HG03108 (cell line): Measurements from ENCODE around the gene SCYGR2.
A peak's percentile ranks its signal among the peaks of the same experiment; 100 is the strongest.
"Not testable (repeated sequence)": the region's sequence is repeated elsewhere in the genome, so short reads cannot be mapped to it uniquely, and the experiment has no call there.

Experiments used
- ATAC-seq: cut with Tn5 transposase; IDR thresholded peaks from one replicate; pipeline ENCODE4 v1.9.1; 2021; ENCODE audit warnings: moderate library complexity; ENCODE audit not compliant: unreplicated experiment

SCYGR2 gene, protein sequence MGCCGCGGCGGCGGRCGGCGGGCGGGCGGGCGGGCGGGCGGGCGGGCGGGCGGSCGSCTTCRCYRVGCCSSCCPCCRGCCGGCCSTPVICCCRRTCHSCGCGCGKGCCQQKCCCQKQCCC

DNA sequence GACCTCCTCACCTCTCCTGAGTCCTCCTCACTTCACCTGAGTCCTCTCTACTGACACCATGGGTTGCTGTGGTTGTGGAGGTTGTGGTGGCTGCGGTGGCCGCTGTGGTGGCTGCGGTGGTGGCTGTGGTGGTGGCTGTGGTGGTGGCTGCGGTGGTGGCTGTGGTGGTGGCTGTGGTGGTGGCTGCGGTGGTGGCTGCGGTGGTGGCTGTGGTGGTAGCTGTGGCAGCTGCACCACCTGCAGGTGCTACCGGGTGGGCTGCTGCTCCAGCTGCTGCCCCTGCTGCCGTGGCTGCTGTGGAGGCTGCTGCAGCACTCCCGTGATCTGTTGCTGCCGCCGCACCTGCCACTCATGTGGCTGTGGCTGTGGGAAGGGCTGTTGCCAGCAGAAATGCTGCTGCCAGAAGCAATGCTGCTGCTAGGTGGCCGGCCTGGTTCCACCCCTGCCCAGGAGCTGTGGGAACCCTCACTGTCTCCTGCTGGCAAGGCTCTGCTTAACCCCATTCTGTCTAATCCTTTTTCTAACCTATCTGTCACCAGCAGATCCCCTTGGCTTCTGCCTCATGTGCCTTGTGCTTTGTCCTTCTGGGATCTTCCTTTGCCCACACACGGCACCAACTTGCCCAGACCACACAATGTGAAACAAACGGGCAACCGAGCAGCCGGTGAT is at the start of gene SCYGR2:
TSS of gene SCYGR2 (plus strand) at position 59 of the 669 bp plus-strand sequence. CDS start at position 59, 0 bp downstream.
- ATAC-seq, result not testable (repeated sequence)

DNA sequence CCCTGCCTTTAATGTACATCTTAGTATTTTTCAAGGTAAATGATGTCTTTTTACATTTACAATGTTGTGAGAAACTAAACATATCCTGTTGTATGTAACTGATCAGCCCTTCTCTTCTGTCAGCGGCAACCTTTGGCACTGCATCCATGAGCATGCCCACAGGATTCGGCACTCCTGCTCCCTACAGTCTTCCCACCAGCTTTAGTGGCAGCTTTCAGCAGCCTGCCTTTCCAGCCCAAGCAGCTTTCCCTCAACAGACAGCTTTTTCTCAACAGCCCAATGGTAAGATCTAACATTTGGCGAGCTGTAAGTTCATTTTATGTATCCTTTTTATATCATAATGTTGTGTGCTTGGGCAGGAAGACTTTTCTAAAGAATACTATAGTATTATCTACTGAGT is 46.9 kb upstream of the SCYGR2 start:
- no peak for ATAC-seq

DNA sequence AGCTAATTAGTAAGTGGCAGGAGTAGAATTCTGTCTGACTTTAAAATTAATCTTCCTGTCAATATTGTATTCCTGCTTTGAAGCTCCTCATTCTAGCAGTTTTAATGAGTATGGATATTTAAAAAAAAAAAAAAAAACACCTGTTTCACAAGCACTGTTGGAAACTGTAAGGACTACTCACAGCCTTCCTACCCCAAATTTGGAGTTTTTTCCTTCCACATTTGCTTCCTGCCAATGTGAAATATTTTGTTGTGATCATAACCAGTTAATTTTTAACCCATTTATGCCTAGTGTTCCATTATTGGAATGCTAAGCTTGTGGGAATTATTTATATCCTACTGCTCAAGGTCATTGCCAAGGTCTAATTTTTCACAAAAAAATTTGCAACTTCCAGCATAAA is 36.1 kb upstream of the SCYGR2 start:
- no peak for ATAC-seq

DNA sequence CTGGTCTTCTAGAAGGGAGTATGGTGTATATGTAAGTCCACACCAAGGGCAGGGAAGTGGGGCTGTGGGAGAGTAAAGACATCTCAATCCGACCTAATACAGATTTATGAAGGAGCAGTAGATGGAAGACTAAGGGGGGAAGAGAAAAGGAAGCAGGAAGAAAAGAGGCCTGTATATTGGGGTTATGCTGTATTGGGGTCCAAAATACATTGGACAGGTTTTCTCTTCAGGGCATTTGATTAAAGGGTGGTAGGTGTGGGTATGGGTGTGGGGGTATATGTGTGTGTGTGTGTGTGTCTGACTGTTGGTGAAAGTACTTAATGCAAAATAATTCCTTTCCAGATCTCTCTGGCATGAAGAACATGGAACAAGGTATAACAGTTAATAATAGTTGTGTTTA is 33.6 kb upstream of the SCYGR2 start:
- ATAC-seq, result no peak

DNA sequence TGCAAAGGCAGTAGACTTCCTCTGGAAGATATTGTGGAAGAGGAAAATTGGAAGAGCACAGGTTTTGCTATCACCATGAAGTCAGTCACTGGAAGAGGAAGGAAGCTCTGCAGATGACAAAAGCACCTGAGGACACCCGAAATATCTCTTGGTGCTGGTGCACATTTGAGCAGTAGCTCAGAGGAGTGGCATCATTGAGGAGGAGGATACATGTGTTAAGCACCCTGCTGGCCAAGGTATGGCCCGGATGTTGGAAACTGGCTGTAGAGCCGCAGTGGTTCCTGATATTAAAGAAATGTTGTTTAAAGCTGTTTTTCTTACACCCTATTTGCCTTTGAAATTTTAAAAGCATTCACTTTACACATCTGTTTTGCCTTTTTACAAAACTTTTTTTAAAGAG is 32.7 kb upstream of the SCYGR2 start:
- no peak for ATAC-seq

DNA sequence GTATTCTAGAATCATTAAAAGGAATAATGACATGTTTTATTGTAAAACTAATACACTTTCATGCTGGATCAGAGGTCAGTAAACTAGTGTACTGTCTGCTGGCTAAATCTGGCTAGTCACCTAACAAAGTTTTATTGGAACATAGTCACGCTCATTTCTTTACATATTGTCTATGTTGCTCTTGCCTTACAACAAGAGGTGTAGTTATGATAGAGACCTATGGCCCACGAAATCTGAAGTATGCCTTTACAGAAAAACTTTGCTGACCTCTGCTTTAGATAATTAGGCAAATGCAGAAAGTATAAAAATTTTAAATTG is 29.9 kb upstream of the SCYGR2 start:
- no peak for ATAC-seq

DNA sequence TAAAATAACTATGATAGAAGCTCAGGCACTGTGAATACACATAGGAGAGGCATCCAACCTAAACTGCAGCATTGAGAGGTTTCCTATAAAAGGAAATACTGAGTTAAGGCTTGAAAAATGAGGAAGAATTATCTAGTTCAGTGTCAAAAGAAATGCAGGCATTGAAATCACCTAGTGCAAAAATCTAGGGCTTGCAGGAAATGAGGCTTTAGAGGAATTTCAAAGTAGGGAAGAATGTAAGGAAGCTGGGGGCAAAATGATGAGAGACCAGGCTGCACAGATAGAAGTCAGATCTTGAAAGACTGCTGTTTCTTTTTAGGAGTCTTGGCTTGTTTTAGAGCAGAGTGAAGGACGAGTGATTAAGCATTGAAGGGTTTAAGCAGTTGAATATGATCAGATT is 28.1 kb upstream of the SCYGR2 start:
- ATAC-seq, result no peak

DNA sequence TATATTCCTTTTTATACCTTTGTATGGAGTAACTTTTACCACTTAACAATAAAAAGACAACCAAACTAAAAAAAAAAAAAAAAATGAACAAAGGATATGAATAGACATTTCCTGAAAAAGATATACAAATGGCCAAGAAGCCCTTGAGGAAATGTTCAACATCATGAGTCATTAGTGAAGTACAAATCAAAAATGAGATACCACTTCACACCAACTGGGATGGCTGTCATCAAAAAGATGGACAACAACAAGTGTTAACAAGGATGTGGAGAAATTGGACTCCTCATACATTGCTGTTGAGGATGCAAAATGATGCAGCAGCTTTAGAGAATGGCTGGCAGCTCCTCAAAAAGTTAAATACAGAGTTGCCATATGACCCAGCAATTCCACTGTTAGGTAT is 22.6 kb upstream of the SCYGR2 start:
- no peak for ATAC-seq

DNA sequence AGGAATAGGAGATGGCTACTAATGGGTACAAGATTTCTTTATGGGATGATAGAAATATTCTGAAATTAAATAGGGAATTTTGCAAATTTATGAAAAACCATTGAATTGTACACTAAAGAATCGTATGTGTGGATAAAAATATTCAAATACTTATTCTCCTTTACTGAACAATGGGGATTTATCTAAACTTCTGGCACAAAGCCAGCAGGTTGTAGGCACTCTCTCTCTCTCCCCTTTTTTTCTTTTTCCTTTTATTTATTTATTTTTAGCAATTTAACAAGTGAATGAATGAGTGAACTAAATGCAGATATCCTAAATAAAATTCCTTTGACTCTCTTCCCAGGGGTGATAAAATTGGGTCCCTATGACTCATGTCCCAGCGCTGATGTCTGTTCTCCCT is 21.9 kb upstream of the SCYGR2 start:
- ATAC-seq, result no peak

DNA sequence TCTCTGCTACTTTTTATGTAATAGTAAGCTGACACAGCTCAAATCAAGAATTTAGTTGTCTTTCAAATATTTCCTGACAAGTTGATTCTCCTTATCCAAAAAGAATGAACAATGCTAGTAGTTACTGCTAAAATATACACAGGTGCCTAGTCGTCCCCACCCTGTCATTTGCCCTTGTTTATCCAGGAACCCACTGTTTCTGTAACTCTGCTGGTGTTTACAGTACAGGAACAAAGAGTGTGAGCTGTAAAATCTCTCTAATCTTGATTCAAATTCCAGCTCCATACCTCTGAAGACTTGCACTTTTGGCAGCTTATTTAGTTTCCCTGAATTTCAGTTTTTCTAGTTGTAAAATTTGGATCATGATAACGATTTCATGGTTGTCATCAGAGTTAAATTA is 21.1 kb upstream of the SCYGR2 start:
- no peak for ATAC-seq

DNA sequence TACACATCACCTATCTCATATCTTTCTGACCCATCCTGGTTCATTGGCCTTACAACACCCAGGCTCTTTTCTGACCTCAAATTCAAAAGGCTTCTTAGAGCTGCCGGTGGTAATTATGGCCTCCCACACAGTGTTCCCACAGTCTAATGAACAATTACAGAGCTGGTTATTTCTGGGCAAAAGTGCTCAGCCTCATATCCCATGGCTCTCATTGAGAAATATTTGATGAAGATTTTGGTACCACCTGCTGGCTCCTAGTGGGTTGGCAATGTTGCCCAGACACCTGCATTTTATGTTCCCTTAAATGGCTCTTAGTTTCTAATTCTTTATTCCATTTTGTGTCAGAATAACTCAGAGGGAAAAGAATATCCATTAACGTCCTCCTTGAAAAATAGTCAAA is 20.1 kb upstream of the SCYGR2 start:
- ATAC-seq, result no peak

DNA sequence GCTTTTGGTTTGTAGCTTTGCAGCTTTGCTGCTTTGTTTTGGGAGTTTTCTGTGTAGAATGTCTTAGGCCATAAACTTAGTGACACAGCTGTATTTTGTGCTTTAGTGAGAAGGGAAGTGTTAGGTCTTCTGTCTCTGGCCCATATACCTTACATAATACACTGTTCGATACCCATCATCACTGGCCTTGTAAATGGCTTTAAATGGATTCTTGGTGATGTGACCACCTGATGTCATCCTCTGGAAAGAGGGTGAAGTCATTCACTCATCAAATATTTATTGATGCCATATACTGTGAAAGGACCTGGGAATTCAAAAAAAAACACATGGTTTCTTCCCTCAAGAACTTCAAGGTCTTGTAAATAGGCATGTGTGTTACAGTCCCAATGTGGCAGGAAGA is 18.9 kb upstream of the SCYGR2 start:
- ATAC-seq, result no peak

DNA sequence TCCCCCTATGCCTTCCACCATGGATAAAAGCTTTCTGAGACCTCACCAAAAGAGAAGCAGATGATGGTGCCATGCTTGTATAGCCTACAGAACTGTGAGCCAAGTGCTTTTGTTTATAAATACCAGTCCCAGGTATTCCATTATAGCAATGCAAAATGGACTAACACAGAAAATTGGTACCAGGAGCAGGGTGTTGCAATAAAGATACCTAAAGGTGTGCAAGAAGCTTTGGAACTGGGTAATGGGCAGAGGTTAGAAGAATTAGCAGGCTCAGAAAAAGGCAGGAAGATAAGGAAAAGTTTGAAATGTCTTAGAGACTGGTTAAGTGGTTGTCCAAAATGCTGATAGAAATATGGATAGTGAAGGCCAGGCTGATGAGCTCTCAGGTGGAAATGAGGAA is 16.3 kb upstream of the SCYGR2 start:
- ATAC-seq, result no peak

DNA sequence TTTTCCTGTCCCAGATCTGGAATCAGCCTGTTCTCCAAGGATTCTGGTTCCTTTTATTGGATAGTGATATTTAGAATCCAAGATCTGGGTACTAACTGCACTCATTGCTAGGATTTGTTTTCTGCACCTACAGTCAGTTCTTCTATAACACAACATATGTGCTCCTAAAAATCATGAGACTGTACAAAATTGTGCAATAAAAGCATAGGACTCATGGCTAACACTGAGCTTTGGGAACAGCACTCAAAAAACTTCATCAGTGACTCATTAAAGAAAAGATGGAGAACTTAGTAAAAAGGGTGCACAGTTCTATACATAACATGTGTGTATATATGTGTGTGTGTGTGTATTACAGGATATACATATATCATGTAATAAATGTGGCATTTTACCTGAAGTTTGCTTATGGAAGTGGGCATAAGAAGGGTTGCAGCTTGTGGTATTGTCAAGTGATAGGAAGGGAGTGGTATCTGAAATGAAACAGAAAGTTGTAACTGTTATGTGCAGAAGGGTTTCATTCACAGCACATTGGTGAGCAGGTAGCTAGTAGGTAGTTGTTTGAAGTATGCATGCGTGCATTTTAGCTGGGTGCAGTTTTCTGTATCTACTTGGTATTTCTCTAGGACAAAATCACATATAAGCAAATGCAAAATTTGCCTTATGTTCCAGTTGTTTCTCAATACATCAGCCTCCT is 5.9 kb upstream of the SCYGR2 start:
- ATAC-seq, result no peak

DNA sequence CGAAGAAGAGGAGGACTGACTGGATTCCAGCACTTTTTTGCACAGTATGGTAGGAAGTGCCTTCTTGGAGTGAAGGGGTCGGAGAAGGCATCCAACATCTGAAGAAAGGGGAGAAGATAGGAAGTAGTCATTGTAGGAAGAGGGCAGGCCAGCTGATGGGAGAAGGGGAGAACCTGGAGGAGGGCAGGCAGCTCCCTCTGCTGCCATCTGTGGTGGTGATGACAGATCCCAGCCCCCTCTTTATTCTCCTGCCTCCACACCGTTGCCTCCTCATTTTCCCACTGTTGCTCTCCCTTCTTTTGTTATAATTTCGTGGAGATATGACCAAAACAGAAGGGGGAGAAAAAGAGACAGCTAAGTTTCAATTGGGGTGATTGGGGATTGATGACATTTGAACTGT is 2.9 kb upstream of the SCYGR2 start:
- no peak for ATAC-seq

DNA sequence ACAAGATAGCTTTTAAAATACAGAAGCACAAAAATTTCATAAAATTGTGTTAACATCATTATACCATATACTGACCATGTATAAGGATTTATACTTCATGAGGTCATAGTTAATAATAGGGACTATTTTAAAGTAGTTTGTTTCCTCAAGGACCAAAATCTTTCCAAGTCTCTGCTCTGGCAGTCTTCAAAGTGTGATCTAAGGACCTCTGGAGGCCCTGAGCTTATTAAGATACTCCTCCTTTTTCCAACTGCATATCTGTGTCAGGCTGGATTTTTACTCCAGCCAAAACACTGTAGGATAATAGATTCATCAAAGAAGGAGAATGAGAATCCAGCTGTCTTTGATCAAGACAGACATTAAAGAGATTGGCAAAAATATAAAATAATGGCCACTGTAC is 1.7 kb upstream of the SCYGR2 start:
- ATAC-seq, result no peak

DNA sequence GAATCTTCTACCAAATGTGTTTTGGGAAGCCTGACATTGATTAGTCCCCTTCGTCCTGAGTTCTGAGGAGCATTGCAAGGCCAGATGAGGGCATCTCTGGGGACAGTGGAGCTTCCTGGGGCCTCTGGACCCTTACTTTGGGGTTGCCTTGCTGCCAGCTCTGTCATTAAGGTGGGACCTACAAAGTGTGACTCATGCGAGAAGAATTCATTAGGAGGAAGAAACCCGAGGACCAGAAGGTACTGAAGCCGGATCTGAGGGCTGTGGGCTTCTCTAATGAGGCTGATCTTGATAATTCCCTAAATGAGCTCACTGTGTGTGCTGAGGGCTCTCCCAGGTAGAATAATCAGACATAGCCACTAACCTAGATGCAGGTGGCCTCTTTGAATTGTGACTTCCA is 695 bp upstream of the SCYGR2 start:
- no peak for ATAC-seq

DNA sequence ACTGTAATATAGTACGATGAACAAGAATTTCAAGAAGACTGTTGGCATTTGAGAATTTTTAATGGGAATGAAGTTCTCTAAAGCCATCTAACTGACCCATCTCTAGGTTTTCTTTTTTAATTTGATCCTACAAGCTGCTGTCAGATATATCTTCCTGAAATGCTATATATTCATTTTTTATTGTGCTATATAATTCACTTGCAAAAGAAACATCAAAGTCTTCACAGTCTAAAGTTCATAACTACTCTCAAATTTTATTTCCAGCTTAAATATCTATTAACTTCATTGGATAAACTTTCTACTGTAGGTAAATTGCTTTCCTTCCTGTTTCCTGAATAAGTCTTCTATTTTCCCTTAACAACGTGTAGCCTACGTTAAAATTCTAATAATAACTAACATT is 3.7 kb downstream of the SCYGR2 start:
- no peak for ATAC-seq

DNA sequence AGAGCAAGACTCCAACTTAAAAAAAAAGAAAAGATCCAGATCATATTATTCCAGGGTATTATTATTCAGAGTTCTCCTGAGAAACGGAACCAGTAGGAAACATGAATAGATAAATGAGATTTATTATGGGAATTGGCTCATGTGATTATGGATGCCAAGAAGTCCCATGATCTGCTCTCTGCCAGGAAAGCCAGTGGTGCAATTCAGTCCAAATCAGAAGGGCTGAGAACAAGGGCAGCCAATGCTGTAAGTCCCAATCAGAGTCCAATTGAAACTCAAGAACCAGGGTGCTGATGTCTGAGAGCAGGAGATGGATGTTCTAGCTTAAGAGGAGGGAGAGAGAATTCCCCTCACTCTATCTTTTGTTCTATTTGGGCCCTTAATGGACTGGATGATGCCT is 7.8 kb downstream of the SCYGR2 start:
- ATAC-seq, result no peak

DNA sequence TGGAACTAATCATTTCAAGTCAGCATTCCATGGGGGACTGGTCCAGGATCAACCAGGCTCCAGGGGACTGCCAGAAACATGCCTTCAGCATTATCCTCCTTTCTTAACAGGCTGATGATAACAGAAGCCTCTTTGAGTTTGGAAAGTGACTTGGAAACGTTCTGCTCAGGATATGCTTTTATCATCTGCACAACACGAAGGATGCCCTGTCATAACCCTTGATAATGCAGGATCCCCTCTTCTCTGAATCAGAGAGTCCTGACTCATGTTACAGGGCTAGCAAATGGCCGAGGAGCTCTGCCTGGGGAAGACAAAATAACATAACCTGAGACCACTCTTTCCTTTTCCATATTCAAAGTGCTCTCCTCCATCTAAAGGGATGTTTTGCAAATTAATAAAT is 9.2 kb downstream of the SCYGR2 start:
- no peak for ATAC-seq

DNA sequence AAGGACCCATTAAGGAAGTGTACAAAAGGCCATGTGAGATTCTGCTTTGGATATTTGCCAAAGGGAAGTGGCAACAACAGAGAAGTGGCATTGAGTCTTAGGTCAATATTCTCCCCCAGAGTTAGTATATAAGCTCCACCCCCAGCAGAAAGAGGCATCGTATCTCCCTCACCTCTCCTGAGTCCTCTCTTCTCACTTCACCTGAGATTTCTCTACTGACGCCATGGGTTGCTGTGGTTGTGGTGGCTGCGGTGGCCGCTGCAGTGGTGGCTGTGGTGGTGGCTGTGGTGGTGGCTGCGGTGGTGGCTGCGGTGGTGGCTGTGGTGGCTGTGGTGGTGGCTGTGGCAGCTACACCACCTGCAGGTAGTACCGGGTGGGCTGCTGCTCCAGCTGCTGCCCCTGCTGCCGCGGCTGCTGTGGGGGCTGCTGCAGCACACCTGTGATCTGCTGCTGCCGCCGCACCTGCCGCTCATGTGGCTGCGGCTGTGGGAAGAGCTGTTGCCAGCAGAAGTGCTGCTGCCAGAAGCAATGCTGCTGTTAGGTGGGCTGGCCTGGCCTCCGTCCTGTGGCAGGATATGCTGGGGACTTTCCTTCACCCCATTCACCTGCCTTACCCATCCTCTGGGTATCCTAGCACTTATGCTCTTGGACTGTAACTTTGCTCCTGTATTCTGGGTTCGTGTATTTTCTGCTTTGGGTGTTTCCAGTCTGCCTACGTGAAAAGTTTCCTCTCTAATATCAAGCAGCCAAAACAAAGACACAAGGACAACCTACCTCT is 10.1 kb downstream of the SCYGR2 start:
- peak; percentile 62 for ATAC-seq

DNA sequence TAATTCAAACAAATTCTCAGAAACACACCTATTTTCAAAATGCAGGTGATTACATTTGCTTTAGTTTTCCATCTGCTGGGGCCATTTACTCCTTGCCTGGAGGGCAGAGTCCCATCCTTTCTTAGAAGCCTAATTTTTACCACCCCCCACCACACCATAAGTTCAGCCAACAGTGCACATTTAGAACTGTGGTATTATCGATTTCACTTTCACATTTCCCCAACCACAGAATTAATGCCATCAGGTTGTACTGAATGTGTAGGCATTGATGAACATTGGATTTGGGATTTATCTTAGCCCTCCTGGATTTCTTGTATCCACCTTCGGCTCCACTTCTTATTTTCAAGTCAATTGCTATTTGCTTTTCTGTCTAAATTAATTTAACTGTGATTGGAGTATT is 11.4 kb downstream of the SCYGR2 start:
- no peak for ATAC-seq
